ENCODE data around the gene ZBTB34.

The ZBTB34 gene

DNA sequence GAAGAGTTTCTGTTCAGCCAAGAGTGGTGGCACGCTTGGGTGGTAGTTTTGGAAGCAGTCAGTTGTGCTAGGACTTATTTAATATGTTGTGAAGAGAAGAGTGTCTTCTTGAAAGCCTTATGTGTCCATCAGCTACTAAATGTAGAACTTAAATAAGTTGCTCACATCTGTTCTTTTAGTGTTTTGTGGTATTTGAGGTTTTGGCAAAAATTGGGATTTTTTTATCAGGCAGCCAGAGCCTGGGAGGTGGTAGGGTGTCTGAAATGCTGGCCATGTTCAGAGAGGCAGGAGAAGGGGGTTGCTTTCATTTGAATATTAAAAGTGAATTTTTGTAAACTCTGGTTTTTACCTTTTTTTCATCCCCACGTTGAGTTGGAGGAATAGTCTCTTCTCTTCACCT lies 24.2 kb upstream of the ZBTB34 start:
- H3K27ac Mint-ChIP-seq, result no peak overlapping the region
- no peaks in the 10 kb centered on the region for H3K9me3 Mint-ChIP-seq
- H3K27me3 Mint-ChIP-seq, result no peaks in the 10 kb centered on the region
- no peak overlapping the region for H3K4me3 Mint-ChIP-seq
- DNase-seq (no peak), ATAC-seq (no peak)
- peaks cover 56% of the 10 kb centered on the region for H3K4me1 Mint-ChIP-seq

DNA sequence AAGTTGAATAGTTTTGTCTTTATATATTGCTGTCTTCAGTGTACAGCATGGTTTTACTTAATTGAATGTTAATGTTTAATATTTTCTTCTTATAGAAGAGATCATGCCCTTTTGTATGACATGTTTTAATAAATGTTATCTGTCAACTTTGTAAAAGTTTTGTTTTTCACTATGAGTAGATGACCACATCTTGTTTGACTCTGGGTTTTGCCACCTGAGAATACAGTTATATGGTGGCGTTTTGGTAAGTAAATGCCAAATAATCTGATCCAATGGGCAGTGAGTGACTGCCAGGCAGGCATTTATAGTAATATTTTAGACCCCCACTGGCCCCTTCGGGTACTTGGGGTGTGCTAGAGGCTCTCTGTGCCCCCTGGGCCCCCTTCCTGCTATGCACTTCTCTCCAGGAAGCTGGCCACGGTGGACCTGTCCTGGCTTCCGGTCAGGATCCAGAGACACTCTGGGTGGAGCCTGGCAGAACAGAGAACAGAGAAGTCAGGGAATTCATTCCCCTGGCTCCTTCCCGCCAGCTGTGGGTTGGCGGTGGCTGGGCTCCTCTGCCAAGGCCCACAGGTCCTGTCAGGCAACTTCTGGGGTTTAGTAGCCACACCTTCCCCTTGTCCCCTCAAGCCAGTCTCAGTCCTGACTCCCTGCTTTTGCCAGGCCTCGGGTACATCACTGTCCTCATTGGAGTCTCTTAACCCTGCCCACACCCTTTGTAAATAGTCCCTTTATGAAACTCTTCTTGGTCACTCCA lies 22.2 kb upstream of the ZBTB34 start:
- Mint-ChIP-seq H3K4me1 (peaks cover 65% of the 10 kb centered on the region), H3K4me3 (peak overlapping the region; percentile 24 to 56), H3K27me3 (no peaks in the 10 kb centered on the region), H3K27ac (peak overlapping the region in 1 of 2 donors; percentile 76), H3K9me3 (no peaks in the 10 kb centered on the region)
- DNase-seq (no peak), ATAC-seq (peak; percentile 61)

DNA sequence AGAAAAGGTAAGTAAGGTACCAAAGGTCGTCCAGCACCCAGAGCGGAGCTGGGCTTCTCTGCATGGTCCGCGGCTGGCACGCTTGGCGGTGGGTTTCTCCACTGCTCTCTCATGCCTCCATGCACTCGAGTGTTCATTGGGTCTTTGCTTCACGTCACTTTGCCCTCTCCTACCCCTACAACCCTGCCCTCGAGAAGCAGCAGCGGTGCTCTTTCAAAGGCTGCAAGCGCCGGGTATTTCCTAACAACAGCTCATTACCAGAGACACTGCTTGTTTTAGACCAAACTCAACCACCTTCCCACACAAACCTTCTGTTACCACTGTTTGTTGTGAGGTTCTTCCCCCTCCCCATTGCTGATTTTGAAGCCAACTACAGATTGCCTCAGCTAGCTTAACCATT lies 21.5 kb upstream of the ZBTB34 start:
- Mint-ChIP-seq H3K9me3 (no peaks in the 10 kb centered on the region), H3K4me1 (peaks cover 68% of the 10 kb centered on the region), H3K4me3 (peak overlapping the region; percentile 24 to 56), H3K27ac (peak overlapping the region; percentile 30 to 89), H3K27me3 (no peaks in the 10 kb centered on the region)
- ATAC-seq, result peak; percentile 84
- peak in 1 of 2 donors; percentile 49 for DNase-seq

DNA sequence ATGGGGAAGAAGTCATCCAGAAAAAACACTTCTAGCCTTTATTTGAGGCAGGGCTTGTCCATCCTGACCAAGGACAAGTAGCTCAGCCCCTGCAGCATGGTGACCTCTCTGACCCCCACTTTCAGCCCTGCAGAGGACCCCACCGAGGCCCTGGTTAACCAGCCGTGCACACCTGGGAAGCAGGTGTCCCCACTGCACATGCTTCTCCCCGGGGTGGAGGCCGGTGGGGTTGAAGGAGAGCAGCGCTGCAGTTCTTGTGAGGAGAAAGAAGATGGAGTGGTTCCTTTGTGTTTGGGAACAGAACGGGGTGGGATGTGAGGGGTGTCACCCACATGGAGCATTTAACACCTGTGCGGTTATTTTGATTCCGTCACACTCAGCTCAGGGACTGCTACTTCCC lies 21.1 kb upstream of the ZBTB34 start:
- H3K9me3 Mint-ChIP-seq, result no peaks in the 10 kb centered on the region
- peak overlapping the region in 1 of 2 donors; percentile 30 for H3K27ac Mint-ChIP-seq
- no peak for DNase-seq
- peaks cover 64% of the 10 kb centered on the region for H3K4me1 Mint-ChIP-seq
- peak overlapping the region in 1 of 2 donors; percentile 56 for H3K4me3 Mint-ChIP-seq
- peak; percentile 6 for ATAC-seq
- H3K27me3 Mint-ChIP-seq, result no peaks in the 10 kb centered on the region

DNA sequence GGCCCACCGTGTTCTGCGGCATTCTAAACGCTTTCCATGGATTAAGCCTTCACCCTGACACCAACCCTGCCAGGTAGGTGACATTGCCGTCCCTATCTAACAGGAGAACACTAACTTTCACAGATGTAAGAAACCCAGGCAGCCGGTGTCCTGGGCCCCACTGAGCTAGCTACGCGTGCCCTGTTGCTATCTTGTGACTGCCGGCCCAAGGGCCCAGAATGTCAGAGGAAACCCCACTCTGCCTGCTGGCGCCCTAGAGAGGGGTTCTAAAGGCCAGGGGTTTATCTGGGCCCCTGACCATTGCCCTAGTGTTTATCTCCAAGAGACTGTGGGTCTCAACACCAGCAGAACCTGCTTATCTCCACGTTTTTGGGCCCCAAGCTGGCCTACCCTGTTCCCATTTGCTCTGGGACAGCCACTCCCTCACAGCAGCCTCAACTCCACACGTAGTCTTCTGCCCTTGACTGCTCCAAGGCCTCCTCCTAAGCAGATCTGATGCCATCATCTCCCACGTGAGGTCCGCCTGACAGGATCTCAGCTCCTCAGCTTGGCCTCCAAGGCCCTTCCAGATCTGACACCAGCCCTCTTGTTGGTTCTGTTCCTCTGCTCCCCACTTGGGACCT lies 18.1 kb upstream of the ZBTB34 start:
- no peak overlapping the region for H3K4me3 Mint-ChIP-seq
- peak overlapping the region in 1 of 2 donors; percentile 1 for H3K27ac Mint-ChIP-seq
- H3K27me3 Mint-ChIP-seq, result no peaks in the 10 kb centered on the region
- ATAC-seq (no peak), DNase-seq (no peak)
- no peaks in the 10 kb centered on the region for H3K9me3 Mint-ChIP-seq
- H3K4me1 Mint-ChIP-seq, result peaks cover 41% of the 10 kb centered on the region

DNA sequence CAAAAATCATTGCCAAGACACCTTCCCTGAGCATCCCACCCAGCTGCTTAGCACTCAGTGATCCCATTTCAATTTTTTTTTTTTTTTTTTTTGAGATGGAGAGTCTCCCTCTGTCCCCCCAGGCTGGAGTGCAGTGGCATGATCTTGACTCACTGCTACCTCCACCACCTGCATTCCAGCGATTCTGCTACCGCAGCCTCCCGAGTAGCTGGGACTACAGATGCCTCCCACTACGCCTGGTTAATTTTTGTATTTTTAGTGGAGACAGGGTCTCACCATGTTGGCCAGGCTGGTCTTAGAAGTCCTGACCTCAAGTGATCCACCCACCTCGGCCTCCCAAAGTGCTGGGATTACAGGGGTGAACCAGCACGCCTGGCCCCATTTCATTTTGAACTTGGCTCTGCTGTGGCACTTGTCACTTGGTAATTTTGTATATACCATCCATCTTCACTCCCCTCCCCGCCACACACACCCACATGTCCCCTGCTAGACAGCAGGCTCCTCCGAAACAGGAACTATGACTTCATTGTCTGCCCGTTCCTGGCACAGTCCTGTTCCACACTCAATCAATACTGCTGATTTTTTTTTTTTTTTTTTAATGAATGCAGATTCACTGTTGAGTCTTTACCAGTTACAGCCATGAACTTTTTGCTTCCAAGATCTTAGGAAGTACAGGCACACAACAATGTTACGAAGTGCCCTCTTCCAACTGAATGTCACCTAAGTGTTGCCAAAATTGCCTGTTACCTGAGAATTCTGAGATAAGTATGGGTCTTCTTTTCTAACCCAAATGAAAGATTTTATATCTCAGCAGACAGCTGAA lies 17.3 kb upstream of the ZBTB34 start:
- H3K4me3 Mint-ChIP-seq, result no peak overlapping the region
- ATAC-seq (no peak), DNase-seq (no peak)
- H3K4me1 Mint-ChIP-seq, result peaks cover 32% of the 10 kb centered on the region
- H3K9me3 Mint-ChIP-seq, result no peaks in the 10 kb centered on the region
- no peaks in the 10 kb centered on the region for H3K27me3 Mint-ChIP-seq
- H3K27ac Mint-ChIP-seq, result no peak overlapping the region

DNA sequence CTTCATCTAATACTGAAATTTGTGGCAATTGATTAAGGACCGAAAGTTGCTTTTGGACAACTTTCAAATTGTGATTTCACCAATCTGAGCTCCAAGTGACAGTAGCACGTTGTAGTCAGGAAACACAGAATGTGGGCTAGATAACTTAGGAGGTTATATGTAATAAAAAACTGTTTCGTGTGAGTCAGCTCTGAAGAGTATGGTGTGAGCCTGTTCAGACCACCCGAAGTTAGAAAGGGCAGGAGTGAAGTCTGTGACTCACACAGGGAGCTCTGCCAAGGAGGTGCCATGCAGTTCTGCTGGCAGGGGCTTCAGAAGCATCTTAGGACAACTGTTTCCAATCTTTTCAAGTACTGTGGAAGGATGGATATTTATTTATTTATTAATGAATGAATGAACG lies 16.4 kb upstream of the ZBTB34 start:
- peaks cover 23% of the 10 kb centered on the region for H3K4me1 Mint-ChIP-seq
- H3K9me3 Mint-ChIP-seq, result no peaks in the 10 kb centered on the region
- DNase-seq (no peak), ATAC-seq (no peak)
- H3K27me3 Mint-ChIP-seq, result no peaks in the 10 kb centered on the region
- H3K4me3 Mint-ChIP-seq, result no peak overlapping the region
- H3K27ac Mint-ChIP-seq, result no peak overlapping the region

DNA sequence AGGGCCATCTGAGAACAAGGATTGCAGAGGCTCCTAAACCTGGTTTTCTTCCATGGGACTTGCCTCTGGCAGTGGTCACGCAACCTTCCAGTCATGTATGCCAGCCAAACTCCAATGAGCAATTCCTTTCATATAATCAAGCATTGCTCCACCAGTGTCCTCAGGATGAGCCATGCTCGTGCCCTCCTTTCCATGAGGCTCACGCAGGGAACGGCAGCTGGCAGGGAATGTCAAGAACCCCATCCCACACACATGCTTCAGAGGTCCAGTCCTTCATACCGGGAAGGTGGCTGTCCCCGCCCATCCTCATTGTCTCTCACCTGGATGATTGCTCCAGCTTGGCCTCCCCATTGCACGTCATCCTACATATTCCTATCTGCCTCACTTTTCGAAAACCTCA lies 13.4 kb upstream of the ZBTB34 start:
- Mint-ChIP-seq H3K4me3 (no peak overlapping the region), H3K27ac (no peak overlapping the region)
- ATAC-seq, result no peak

DNA sequence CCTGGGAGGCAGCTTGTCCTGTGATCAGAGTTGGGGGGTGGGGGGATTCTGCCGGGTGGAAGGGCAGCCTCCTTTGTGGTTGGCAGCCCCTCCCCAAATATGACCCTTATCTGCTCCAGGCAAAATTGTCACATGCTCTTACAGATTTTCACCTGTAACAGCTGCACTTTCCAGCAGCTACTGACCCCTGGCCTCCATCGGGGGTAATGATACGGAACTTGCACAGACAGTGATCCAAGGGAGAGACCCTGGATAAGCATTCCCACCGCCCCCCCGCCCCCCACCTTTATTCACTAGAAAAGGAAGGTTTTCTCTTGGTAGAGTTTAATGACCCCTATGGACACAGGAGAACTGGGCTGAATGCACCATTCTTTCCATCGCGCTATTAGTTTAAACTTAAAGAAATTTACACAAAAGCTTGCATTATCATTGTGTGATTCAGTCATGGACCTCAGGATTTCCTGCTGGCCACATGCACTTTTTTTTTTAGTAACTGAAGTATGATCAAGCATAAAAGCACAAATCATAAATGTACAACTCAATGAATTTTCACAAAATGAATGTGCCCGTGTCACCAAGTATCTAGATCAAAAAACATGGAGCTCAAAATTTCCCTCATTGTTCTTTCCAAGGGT lies 10.7 kb upstream of the ZBTB34 start:
- ATAC-seq (no peak), DNase-seq (no peak)
- Mint-ChIP-seq H3K4me3 (no peak overlapping the region), H3K27ac (no peak overlapping the region), H3K27me3 (peaks cover 44% of the 10 kb centered on the region), H3K9me3 (no peaks in the 10 kb centered on the region), H3K4me1 (no peaks in the 10 kb centered on the region)

More for the DNA sequence above, 13.4 kb upstream of the ZBTB34 start:
- no peaks in the 10 kb centered on the region for H3K9me3 Mint-ChIP-seq
- H3K27me3 Mint-ChIP-seq, result peaks cover 22% of the 10 kb centered on the region
- no peak for DNase-seq
- H3K4me1 Mint-ChIP-seq, result peaks cover 14% of the 10 kb centered on the region

DNA sequence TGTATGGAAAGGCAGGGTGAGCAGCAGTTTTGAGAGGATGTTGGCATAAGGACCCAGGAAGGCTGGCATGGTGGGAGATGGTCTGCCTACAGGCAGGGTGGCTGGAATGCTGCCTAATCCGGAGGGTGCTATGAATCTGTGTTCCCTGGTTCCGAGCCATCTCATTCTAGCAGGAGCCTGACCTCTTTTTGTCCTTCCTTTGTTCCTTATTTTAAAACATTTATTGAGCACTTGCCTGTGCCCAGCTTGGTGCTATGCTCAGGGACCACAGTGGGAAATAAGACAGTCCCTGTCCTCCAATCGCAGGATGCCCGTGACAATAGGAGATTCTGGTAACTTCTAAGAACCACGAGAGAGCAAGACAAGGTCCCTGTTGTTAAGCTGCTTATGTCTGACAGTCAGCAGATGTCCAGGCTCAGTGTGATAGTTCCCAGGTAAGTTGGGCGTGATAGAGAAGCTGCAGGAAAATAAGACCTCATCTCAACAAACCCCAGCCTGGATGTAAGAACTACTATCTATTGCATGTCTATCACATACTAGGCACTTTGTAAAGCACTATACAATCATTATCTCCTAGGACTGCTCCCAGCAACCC lies 9.1 kb upstream of the ZBTB34 start:
- DNase-seq, result no peak
- no peaks in the 10 kb centered on the region for H3K9me3 Mint-ChIP-seq
- no peak overlapping the region for H3K27ac Mint-ChIP-seq
- peaks cover 48% of the 10 kb centered on the region for H3K27me3 Mint-ChIP-seq
- no peak overlapping the region for H3K4me3 Mint-ChIP-seq
- no peaks in the 10 kb centered on the region for H3K4me1 Mint-ChIP-seq
- no peak for ATAC-seq

DNA sequence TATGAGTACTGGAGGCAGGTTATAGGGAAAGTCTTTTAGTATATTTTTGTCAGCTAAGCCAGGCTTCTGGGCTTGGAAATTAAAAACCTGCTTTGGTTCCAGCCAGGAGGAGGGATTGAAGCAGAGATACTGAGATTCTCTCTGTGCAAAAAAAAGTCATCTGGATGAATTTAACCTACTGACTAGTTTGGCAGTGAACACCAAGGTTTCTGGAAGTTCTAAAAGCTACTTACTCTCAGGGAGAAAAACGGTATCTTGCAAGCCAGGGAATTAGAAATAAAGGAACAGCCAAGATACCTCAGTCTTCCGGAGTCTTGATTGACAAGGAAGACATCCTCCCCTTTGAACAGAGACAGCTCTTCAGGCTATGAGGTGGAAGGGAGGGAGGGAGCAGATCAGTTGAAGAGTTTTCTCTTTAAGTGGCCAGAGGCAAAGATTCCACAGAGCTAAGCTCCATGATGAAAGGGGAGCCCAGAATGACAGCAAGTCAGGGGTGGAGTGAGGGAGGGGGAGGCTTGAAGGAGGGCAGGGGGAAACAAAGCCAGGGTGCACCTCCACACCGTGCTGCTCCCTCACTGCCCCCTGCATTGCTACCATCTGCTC lies 8.3 kb upstream of the ZBTB34 start:
- no peaks in the 10 kb centered on the region for H3K4me1 Mint-ChIP-seq
- no peaks in the 10 kb centered on the region for H3K9me3 Mint-ChIP-seq
- DNase-seq (no peak), ATAC-seq (no peak)
- peaks cover 56% of the 10 kb centered on the region for H3K27me3 Mint-ChIP-seq
- no peak overlapping the region for H3K4me3 Mint-ChIP-seq
- peak overlapping the region in 1 of 2 donors; percentile 49 for H3K27ac Mint-ChIP-seq

DNA sequence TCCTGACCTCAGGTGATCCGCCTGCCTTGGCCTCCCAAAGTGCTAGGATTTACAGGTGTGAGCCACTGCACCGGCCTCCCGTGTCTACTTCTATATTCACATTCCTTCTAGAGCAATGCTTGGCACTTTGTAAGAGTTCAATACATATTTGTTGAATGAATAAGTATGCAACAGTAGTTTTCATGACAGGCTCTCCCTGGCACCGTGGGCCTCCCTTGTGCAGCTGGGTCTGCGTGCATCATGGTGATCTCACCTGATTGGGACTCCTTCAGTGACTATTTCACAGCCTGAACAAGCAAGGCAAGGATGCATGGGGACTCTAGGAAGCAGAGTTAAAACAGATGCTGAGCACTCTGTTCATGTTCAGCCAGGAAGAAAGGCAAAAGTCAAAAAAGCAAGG lies 6.8 kb upstream of the ZBTB34 start:
- ATAC-seq, result no peak
- Mint-ChIP-seq H3K4me3 (no peak overlapping the region), H3K27me3 (peaks cover 63% of the 10 kb centered on the region), H3K27ac (no peak overlapping the region), H3K4me1 (no peaks in the 10 kb centered on the region), H3K9me3 (no peaks in the 10 kb centered on the region)
- no peak for DNase-seq

DNA sequence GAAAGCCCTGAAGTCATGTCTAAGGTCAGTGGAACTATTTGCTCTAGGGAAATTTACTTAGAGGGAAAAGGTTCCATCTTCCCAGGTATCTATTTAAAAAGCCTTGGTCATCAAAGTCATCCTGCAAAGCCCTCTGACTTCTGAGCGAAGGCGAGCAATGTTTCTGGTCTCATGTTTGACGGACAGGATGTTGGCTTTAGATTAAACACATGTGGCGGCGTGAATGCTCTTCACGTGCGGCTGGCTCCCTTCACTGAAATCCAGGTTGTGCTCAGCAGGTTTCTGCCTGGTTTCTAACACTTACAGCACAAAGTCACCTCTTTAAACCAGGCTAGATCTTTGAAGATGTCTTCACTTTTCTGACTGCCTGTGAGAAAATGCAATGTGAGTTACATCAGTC lies 5.7 kb upstream of the ZBTB34 start:
- no peaks in the 10 kb centered on the region for H3K9me3 Mint-ChIP-seq
- H3K4me3 Mint-ChIP-seq, result no peak overlapping the region
- H3K27me3 Mint-ChIP-seq, result peaks cover 63% of the 10 kb centered on the region

DNA sequence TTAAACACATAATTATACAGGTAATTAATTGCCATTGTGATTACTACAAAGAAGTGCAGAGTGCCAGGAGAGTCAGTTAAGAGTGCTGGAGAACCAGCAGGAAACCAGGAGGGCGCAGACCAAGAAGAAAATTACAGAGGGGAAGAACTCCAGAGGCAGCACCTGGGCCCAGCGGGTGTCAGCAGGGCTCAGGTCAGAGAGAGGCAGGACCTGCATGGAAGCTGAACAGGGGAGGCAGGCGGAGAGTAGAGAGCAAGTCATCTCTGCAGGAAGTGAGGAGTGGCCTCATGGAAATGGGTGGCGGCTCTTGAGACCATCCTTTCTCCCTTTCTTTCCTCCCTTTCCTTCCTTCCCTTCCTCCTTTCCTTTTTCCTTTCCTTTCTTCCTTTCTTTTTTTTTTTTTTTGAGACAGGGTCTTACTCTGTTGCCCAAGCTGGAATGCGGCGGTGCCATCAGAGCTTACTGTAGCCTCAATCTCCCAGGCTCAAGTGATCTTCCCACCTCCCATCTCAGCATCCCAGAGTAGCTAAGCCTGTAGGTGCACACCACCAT lies 4.0 kb upstream of the ZBTB34 start:
- DNase-seq (no peak), ATAC-seq (no peak)
- peaks cover 11% of the 10 kb centered on the region for H3K4me1 Mint-ChIP-seq
- peaks cover 48% of the 10 kb centered on the region for H3K27me3 Mint-ChIP-seq
- H3K4me3 Mint-ChIP-seq, result no peak overlapping the region
- no peak overlapping the region for H3K27ac Mint-ChIP-seq
- no peaks in the 10 kb centered on the region for H3K9me3 Mint-ChIP-seq

More for the DNA sequence above, 5.7 kb upstream of the ZBTB34 start:
- H3K4me1 Mint-ChIP-seq, result peaks cover 6% of the 10 kb centered on the region
- DNase-seq (no peak), ATAC-seq (no peak)
- no peak overlapping the region for H3K27ac Mint-ChIP-seq

All from stimulated activated naive CD8-positive, alpha-beta T cell treated with anti-CD3 and anti-CD28 coated beads, Interleukin-15, amount 100 ng/mL, for 72 hours (primary cell).